Neuron (in vitro differentiated cells): ENCODE measurements around the gene FXYD7.

Experiments used
- H2AFZ ChIP-seq: one replicate; pipeline ENCODE4 v1.6.1; 2013; ENCODE audit warnings: low read depth, mild to moderate bottlenecking, inconsistent platforms, low read length, moderate library complexity
- H3K27me3 ChIP-seq: one replicate; pipeline ENCODE4 v1.6.1; 2013; ENCODE audit warnings: low read length; ENCODE audit not compliant: insufficient read depth
- H3K36me3 ChIP-seq: one replicate; pipeline ENCODE4 v1.6.1; 2013; ENCODE audit warnings: low read length; ENCODE audit not compliant: insufficient read depth
- H3K4me1 ChIP-seq: one replicate; pipeline ENCODE4 v1.6.1; 2013; ENCODE audit warnings: low read length; ENCODE audit not compliant: insufficient read depth
- H3K4me3 ChIP-seq: 2 replicates; pipeline ENCODE4 v1.5.1; 2013; ENCODE audit warnings: mild to moderate bottlenecking, low read length, moderate library complexity
- H3K9me3 ChIP-seq: one replicate; pipeline ENCODE4 v1.6.1; 2013; ENCODE audit warnings: low read length

Gene FXYD7

GRCh38 chr19:35138305-35138892 is 4.7 kb upstream of the FXYD7 start, which contains the start of gene FXYD1:
FXYD1 (plus strand) TSS chr19:35138824; CDS start chr19:35140080, 1,256 bp downstream.
- H3K36me3 ChIP-seq: no peaks in the 10 kb centered on the region
- H3K4me1 ChIP-seq: peaks cover 62% of the 10 kb centered on the region
- no peak within 1 kb of the TSS for H2AFZ ChIP-seq
- H3K4me3 ChIP-seq: peak within 1 kb of the TSS; percentile 2
- H3K9me3 ChIP-seq: no peaks in the 10 kb centered on the region
- H3K27me3 ChIP-seq: no peaks in the 10 kb centered on the region

GRCh38 chr19:35140207-35140961 is 2.7 kb upstream of the FXYD7 start:
- H3K4me3 ChIP-seq: peak overlapping the region; percentile 43
- H3K27me3 ChIP-seq: no peaks in the 10 kb centered on the region
- H3K4me1 ChIP-seq: peaks cover 72% of the 10 kb centered on the region
- H3K9me3 ChIP-seq: no peaks in the 10 kb centered on the region
- no peaks in the 10 kb centered on the region for H3K36me3 ChIP-seq
- H2AFZ ChIP-seq: no peak overlapping the region

GRCh38 chr19:35140962-35141836 is 1.9 kb upstream of the FXYD7 start:
- Histone ChIP-seq H3K36me3 (no peaks in the 10 kb centered on the region), H3K4me3 (peak overlapping the region; percentile 43), H3K4me1 (peaks cover 69% of the 10 kb centered on the region), H3K9me3 (no peaks in the 10 kb centered on the region), H3K27me3 (no peaks in the 10 kb centered on the region), H2AFZ (no peak overlapping the region)

GRCh38 chr19:35141837-35142605 is 1.0 kb upstream of the FXYD7 start:
- Histone ChIP-seq H3K4me1 (peaks cover 69% of the 10 kb centered on the region), H2AFZ (peak overlapping the region; percentile 22), H3K4me3 (peak overlapping the region; percentile 22), H3K36me3 (no peaks in the 10 kb centered on the region), H3K27me3 (no peaks in the 10 kb centered on the region), H3K9me3 (no peaks in the 10 kb centered on the region)

GRCh38 chr19:35142606-35143230 is 337 bp upstream of the FXYD7 start:
- Histone ChIP-seq H3K27me3 (no peaks in the 10 kb centered on the region), H2AFZ (peak overlapping the region; percentile 22)

GRCh38 chr19:35143818-35144217 is 763 bp downstream of the FXYD7 start:
- Histone ChIP-seq H3K27me3 (no peaks in the 10 kb centered on the region), H2AFZ (no peak overlapping the region), H3K4me3 (peak overlapping the region; percentile 48), H3K36me3 (no peaks in the 10 kb centered on the region), H3K4me1 (peaks cover 56% of the 10 kb centered on the region), H3K9me3 (no peaks in the 10 kb centered on the region)

More at GRCh38 chr19:35142606-35143230, 337 bp upstream of the FXYD7 start:
- Histone ChIP-seq H3K4me1 (peaks cover 66% of the 10 kb centered on the region), H3K9me3 (no peaks in the 10 kb centered on the region), H3K36me3 (no peaks in the 10 kb centered on the region), H3K4me3 (peak overlapping the region; percentile 48)

- Histone ChIP-seq H2AFZ (no peak overlapping the region), H3K36me3 (no peaks in the 10 kb centered on the region), H3K4me1 (peaks cover 52% of the 10 kb centered on the region), H3K9me3 (no peaks in the 10 kb centered on the region), H3K27me3 (no peaks in the 10 kb centered on the region), H3K4me3 (peak overlapping the region; percentile 48)
These were observed 1.2 kb downstream of the FXYD7 start for GRCh38 chr19:35144259-35144599.

GRCh38 chr19:35144600-35145436 is 1.8 kb downstream of the FXYD7 start:
- no peaks in the 10 kb centered on the region for H3K27me3 ChIP-seq
- H3K4me3 ChIP-seq: no peak overlapping the region
- peaks cover 46% of the 10 kb centered on the region for H3K4me1 ChIP-seq
- no peak overlapping the region for H2AFZ ChIP-seq
- no peaks in the 10 kb centered on the region for H3K9me3 ChIP-seq
- no peaks in the 10 kb centered on the region for H3K36me3 ChIP-seq

GRCh38 chr19:35146746-35147459 is 3.8 kb downstream of the FXYD7 start:
- H3K36me3 ChIP-seq: no peaks in the 10 kb centered on the region
- no peak overlapping the region for H3K4me3 ChIP-seq
- H3K27me3 ChIP-seq: peaks cover 4% of the 10 kb centered on the region
- no peak overlapping the region for H2AFZ ChIP-seq
- no peaks in the 10 kb centered on the region for H3K9me3 ChIP-seq
- H3K4me1 ChIP-seq: peaks cover 31% of the 10 kb centered on the region

- no peaks in the 10 kb centered on the region for H3K9me3 ChIP-seq
- no peaks in the 10 kb centered on the region for H3K36me3 ChIP-seq
- H3K4me3 ChIP-seq: no peak overlapping the region
- peaks cover 17% of the 10 kb centered on the region for H3K27me3 ChIP-seq
- H3K4me1 ChIP-seq: peaks cover 30% of the 10 kb centered on the region
- H2AFZ ChIP-seq: no peak overlapping the region
These were observed 6.4 kb downstream of the FXYD7 start for GRCh38 chr19:35149463-35149862.

GRCh38 chr19:35150445-35150844 is 7.4 kb downstream of the FXYD7 start:
- peaks cover 26% of the 10 kb centered on the region for H3K27me3 ChIP-seq
- H3K4me3 ChIP-seq: no peak overlapping the region
- no peaks in the 10 kb centered on the region for H3K9me3 ChIP-seq
- H3K36me3 ChIP-seq: no peaks in the 10 kb centered on the region
- no peak overlapping the region for H2AFZ ChIP-seq
- peaks cover 30% of the 10 kb centered on the region for H3K4me1 ChIP-seq
